ENCODE data around the gene MYT1.
"Not testable (repeated sequence)": the region's sequence is repeated elsewhere in the genome, so short reads cannot be mapped to it uniquely, and the experiment has no call there.

Gene MYT1

GRCh38 chr20:64232794-64233193 is 68.5 kb downstream of the MYT1 start:
- no peak for DNase-seq (ENCODE audit: extremely low spot score)
- TF ChIP-seq SUZ12 (IDR thresholded peaks at IDR 0.05): no peak
- no peak for TF ChIP-seq BHLHE40 (IDR thresholded peaks at IDR 0.05; ENCODE audit: borderline replicate concordance)
- TF ChIP-seq NFRKB (IDR thresholded peaks at IDR 0.05): no peak
- no peak for TF ChIP-seq LEF1 (IDR thresholded peaks at IDR 0.05; ENCODE audit: borderline replicate concordance)
- TF ChIP-seq L3MBTL2 (conservative IDR thresholded peaks at IDR 0.05): no peak
- TF ChIP-seq PKNOX1 (IDR thresholded peaks at IDR 0.05): no peak
- no peak for TF ChIP-seq ARNT (IDR thresholded peaks at IDR 0.05)
- TF ChIP-seq FOXK2 (IDR thresholded peaks at IDR 0.05): no peak
- TF ChIP-seq TARDBP (IDR thresholded peaks at IDR 0.05): no peak
- TF ChIP-seq HDGF (IDR thresholded peaks at IDR 0.05; ENCODE audit: borderline replicate concordance): no peak
- TF ChIP-seq FOXA1 (IDR thresholded peaks at IDR 0.05): no peak
- TF ChIP-seq ELF4 (IDR thresholded peaks at IDR 0.05): no peak
- no peak for TF ChIP-seq SP1 (IDR thresholded peaks at IDR 0.05)
- no peak for TF ChIP-seq ZNF384 (IDR thresholded peaks at IDR 0.05)
- TF ChIP-seq CTBP1 (IDR thresholded peaks at IDR 0.05; ENCODE audit: borderline replicate concordance): no peak
- TF ChIP-seq FOXM1 (IDR thresholded peaks at IDR 0.05; ENCODE audit: borderline replicate concordance): no peak
- POLR2A ChIA-PET: no interaction called here
- CTCF ChIA-PET: no interaction called here

- ChIA-PET CTCF (no interaction called here), POLR2A (no interaction called here)
- DNase-seq (ENCODE audit: extremely low spot score): no peak
Observed at GRCh38 chr20:64233725-64234124, 69.5 kb downstream of the MYT1 start.

GRCh38 chr20:64234291-64234791 is 70.1 kb downstream of the MYT1 start:
- TF ChIP-seq BHLHE40 (IDR thresholded peaks at IDR 0.05; ENCODE audit: borderline replicate concordance): no peak
- TF ChIP-seq ELF4 (IDR thresholded peaks at IDR 0.05): no peak
- no peak for TF ChIP-seq PKNOX1 (IDR thresholded peaks at IDR 0.05)
- no peak for TF ChIP-seq ARNT (IDR thresholded peaks at IDR 0.05)
- TF ChIP-seq HDGF (IDR thresholded peaks at IDR 0.05; ENCODE audit: borderline replicate concordance): no peak
- TF ChIP-seq NFRKB (IDR thresholded peaks at IDR 0.05): no peak
- no peak for TF ChIP-seq FOXA1 (IDR thresholded peaks at IDR 0.05)
- TF ChIP-seq LEF1 (IDR thresholded peaks at IDR 0.05; ENCODE audit: borderline replicate concordance): no peak
- no peak for TF ChIP-seq TARDBP (IDR thresholded peaks at IDR 0.05)
- DNase-seq (ENCODE audit: extremely low spot score): no peak
- ChIA-PET CTCF (no interaction called here), POLR2A (no interaction called here)

More at GRCh38 chr20:64233725-64234124, 69.5 kb downstream of the MYT1 start:
- TF ChIP-seq FOXM1 (IDR thresholded peaks at IDR 0.05; ENCODE audit: borderline replicate concordance): no peak
- no peak for TF ChIP-seq HDGF (IDR thresholded peaks at IDR 0.05; ENCODE audit: borderline replicate concordance)
- TF ChIP-seq NFRKB (IDR thresholded peaks at IDR 0.05): no peak
- TF ChIP-seq LEF1 (IDR thresholded peaks at IDR 0.05; ENCODE audit: borderline replicate concordance): no peak
- no peak for TF ChIP-seq ARNT (IDR thresholded peaks at IDR 0.05)
- TF ChIP-seq PKNOX1 (IDR thresholded peaks at IDR 0.05): no peak
- no peak for TF ChIP-seq CTBP1 (IDR thresholded peaks at IDR 0.05; ENCODE audit: borderline replicate concordance)
- no peak for TF ChIP-seq TARDBP (IDR thresholded peaks at IDR 0.05)
- TF ChIP-seq L3MBTL2 (conservative IDR thresholded peaks at IDR 0.05): no peak
- TF ChIP-seq SP1 (IDR thresholded peaks at IDR 0.05): no peak
- no peak for TF ChIP-seq SUZ12 (IDR thresholded peaks at IDR 0.05)
- no peak for TF ChIP-seq ELF4 (IDR thresholded peaks at IDR 0.05)
- no peak for TF ChIP-seq BHLHE40 (IDR thresholded peaks at IDR 0.05; ENCODE audit: borderline replicate concordance)
- no peak for TF ChIP-seq FOXK2 (IDR thresholded peaks at IDR 0.05)
- TF ChIP-seq FOXA1 (IDR thresholded peaks at IDR 0.05): no peak
- no peak for TF ChIP-seq ZNF384 (IDR thresholded peaks at IDR 0.05)

GRCh38 chr20:64234921-64235565 is 70.8 kb downstream of the MYT1 start:
- DNase-seq (ENCODE audit: extremely low spot score); CTCF ChIA-PET; POLR2A ChIA-PET: not testable (repeated sequence)

- TF ChIP-seq FOXM1 (IDR thresholded peaks at IDR 0.05; ENCODE audit: borderline replicate concordance) (no peak), SP1 (IDR thresholded peaks at IDR 0.05) (no peak), ARNT (IDR thresholded peaks at IDR 0.05) (no peak), L3MBTL2 (conservative IDR thresholded peaks at IDR 0.05) (no peak), FOXK2 (IDR thresholded peaks at IDR 0.05) (no peak), NFRKB (IDR thresholded peaks at IDR 0.05) (no peak), TARDBP (IDR thresholded peaks at IDR 0.05) (no peak), HDGF (IDR thresholded peaks at IDR 0.05; ENCODE audit: borderline replicate concordance) (no peak)
- ChIA-PET CTCF (interaction anchor here (1.7 kb wide), 1 partner anchor 13 kb away, joined by 3 read pairs; no protein-coding TSS in a partner anchor), POLR2A (no interaction called here)
- DNase-seq (ENCODE audit: extremely low spot score): no peak
Observed at GRCh38 chr20:64236137-64237088, 72.2 kb downstream of the MYT1 start.

GRCh38 chr20:64237316-64237715 is 73.1 kb downstream of the MYT1 start:
- ChIA-PET POLR2A (no interaction called here), CTCF (interaction anchor here (1.7 kb wide), 1 partner anchor 14 kb away, joined by 3 read pairs; no protein-coding TSS in a partner anchor)
- DNase-seq (ENCODE audit: extremely low spot score): no peak
- no peak for TF ChIP-seq ELF4 (IDR thresholded peaks at IDR 0.05)
- TF ChIP-seq CTBP1 (IDR thresholded peaks at IDR 0.05; ENCODE audit: borderline replicate concordance): no peak
- TF ChIP-seq FOXK2 (IDR thresholded peaks at IDR 0.05): no peak
- TF ChIP-seq NFRKB (IDR thresholded peaks at IDR 0.05): no peak
- no peak for TF ChIP-seq L3MBTL2 (conservative IDR thresholded peaks at IDR 0.05)
- no peak for TF ChIP-seq LEF1 (IDR thresholded peaks at IDR 0.05; ENCODE audit: borderline replicate concordance)
- no peak for TF ChIP-seq PKNOX1 (IDR thresholded peaks at IDR 0.05)
- no peak for TF ChIP-seq HDGF (IDR thresholded peaks at IDR 0.05; ENCODE audit: borderline replicate concordance)
- no peak for TF ChIP-seq SP1 (IDR thresholded peaks at IDR 0.05)
- no peak for TF ChIP-seq BHLHE40 (IDR thresholded peaks at IDR 0.05; ENCODE audit: borderline replicate concordance)
- TF ChIP-seq FOXM1 (IDR thresholded peaks at IDR 0.05; ENCODE audit: borderline replicate concordance): no peak
- no peak for TF ChIP-seq TARDBP (IDR thresholded peaks at IDR 0.05)
- TF ChIP-seq SUZ12 (IDR thresholded peaks at IDR 0.05): no peak
- no peak for TF ChIP-seq FOXA1 (IDR thresholded peaks at IDR 0.05)
- TF ChIP-seq ZNF384 (IDR thresholded peaks at IDR 0.05): no peak
- no peak for TF ChIP-seq ARNT (IDR thresholded peaks at IDR 0.05)

Measured in HEK293T (cell line).